GM12891 (cell line): ENCODE measurements around the gene FUT6.

Experiments
- DNase-seq: peaks from one replicate; pipeline ENCODE4 v3.0.0; 2011; ENCODE audit warnings: low spot score; ENCODE audit not compliant: insufficient read length
- FAIRE-seq: peaks from 2 replicates; lab custom pipeline; 2011; peaks lifted over from hg19 to GRCh38; lab: Jason Lieb, UNC
- PAX5 ChIP-seq: IDR thresholded peaks from 2 replicates; pipeline ENCODE4 v1.6.1; 2011; ENCODE audit warnings: low read length, moderate library complexity, mild to moderate bottlenecking; ENCODE audit not compliant: insufficient read depth, severe bottlenecking
- POLR2A ChIP-seq: IDR thresholded peaks from 2 replicates; pipeline ENCODE4 v1.6.1; 2011; ENCODE audit warnings: low read depth, low read length, control low read depth
- POLR2AphosphoS5 ChIP-seq: IDR thresholded peaks from 2 replicates; pipeline ENCODE4 v1.6.1; 2011; ENCODE audit warnings: low read depth, low read length, control low read depth
- POU2F2 ChIP-seq: IDR thresholded peaks from 2 replicates; pipeline ENCODE4 v1.6.1; 2011; ENCODE audit warnings: low read depth, mild to moderate bottlenecking, control low read depth, low read length, moderate library complexity
- SPI1 ChIP-seq: IDR thresholded peaks from 2 replicates; pipeline ENCODE4 v1.6.1; 2011; ENCODE audit warnings: low read depth, low read length, control low read depth
- TAF1 ChIP-seq: IDR thresholded peaks from 2 replicates; pipeline ENCODE4 v1.6.1; 2011; ENCODE audit warnings: low read depth, low read length, control low read depth

The FUT6 gene

GRCh38 chr19:5873617-5874199 is 34.2 kb upstream of the FUT6 start:
- no peak for DNase-seq
- FAIRE-seq, result no peak
- TF ChIP-seq TAF1 (no peak), POU2F2 (no peak), POLR2AphosphoS5 (no peak), PAX5 (no peak), POLR2A (no peak), SPI1 (no peak)

GRCh38 chr19:5870986-5871394 is 31.5 kb upstream of the FUT6 start:
- DNase-seq, result no peak
- no peak for FAIRE-seq
- TF ChIP-seq POU2F2 (no peak), SPI1 (no peak)

DNA sequence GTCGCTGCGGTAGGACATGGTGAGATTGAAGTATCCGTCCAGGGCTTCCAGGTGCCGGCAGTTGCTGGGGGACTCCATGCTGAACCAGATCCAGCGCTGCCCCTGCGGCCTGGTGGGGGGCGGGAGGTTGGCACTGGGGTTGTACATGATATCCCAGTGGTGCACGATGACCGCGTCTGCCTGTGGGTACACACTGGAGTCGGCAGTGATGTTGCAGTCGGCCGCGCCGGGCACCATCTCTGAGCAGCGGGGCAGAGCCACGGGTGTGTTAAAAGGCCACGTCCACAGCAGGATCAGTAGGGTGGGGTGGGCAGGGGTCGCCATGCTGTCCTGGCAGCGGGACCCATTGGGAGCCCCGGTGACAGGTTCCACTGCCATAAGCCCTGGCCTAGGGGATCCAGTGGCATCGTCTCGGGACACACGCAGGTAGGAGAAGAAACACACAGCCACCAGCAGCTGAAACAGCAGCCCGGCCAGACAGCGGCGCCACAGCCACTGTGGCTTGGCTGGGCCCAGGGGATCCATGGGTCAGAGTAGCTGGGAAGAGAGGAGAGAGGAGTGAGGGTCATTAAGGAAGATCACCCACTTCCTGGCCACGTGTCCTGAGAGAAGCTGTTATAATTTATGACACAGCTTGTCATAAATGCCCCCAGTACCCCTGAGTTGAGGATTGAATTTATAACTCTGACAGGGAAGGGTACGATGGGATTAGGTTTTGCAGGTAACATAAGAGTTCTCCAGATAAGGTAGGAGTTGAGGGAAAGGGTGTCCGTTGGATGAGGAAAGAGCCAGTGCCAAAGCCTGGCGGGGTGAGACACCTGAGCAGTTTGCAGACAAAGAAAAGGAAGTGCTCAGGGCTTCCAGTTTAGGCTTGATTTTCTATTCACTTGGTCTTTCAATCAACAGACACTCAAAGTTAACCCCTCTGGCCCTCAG is 28.0 kb upstream of the FUT6 start:
- FAIRE-seq (no peak), DNase-seq (no peak)
- TF ChIP-seq POLR2AphosphoS5 (no peak), TAF1 (no peak), SPI1 (no peak), PAX5 (no peak), POLR2A (no peak), POU2F2 (no peak)

DNA sequence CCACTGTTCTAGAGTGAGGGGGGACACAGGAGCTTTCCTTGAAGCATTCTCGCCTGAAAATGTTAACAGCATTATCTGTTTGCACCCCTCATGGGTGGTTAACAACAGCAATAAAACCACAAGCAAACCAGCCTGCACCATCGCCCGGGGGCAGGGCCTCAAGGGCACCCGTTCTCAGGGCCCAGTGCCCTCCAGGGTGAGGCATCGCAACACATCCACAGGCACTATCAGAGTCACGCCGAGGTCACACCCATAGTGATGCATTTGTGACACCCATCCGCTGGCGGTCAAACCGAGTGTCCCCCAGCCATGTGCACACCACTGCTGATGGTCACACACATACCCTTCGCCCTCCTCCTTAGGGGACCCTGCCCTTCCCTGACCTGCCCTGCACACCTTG is 26.3 kb upstream of the FUT6 start:
- DNase-seq (no peak), FAIRE-seq (no peak)
- no peak for TF ChIP-seq PAX5
- no peak for TF ChIP-seq POLR2A
- TF ChIP-seq POLR2AphosphoS5, result no peak
- no peak for TF ChIP-seq TAF1
- no peak for TF ChIP-seq SPI1
- TF ChIP-seq POU2F2, result no peak

GRCh38 chr19:5864725-5865486 is 25.4 kb upstream of the FUT6 start:
- no peak for TF ChIP-seq SPI1
- TF ChIP-seq TAF1, result no peak
- TF ChIP-seq POLR2AphosphoS5, result no peak
- no peak for TF ChIP-seq POU2F2
- no peak for TF ChIP-seq PAX5
- no peak for TF ChIP-seq POLR2A

DNA sequence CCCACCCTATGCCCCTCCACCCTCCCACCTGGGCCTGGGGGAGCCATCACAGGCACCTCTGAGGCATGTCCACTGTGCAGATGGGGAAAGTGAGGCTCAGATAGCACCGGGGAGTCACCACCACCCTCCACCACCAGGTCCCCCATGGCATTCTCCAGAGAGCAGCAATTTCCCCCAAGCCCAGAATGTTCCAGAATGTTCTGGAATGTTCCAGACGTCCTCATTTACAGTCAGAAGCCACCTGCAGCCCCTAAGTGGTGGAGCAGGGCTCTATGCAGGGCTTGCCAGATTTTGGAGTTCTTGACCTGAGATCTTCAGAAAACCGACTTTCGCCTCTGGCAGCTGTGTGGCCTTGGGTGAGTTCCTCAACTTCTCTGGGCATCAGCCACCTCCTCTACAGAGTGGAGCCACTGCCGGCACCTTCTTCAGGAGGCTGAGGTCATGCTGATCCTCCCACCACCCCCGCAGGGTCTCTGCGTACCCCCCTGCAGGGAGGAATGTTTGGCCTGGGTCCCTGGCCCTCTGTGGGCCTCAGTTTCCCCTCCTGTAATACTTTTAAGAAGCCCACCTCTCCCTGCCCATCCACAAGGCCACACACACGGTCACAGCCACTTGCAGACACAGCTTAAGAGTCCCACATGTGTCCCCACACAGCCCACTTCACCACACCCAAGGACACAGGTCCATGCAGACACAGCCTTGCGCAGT is 24.7 kb upstream of the FUT6 start:
- TF ChIP-seq SPI1 (no peak), POU2F2 (no peak), TAF1 (no peak), POLR2A (no peak), PAX5 (no peak), POLR2AphosphoS5 (no peak)
- FAIRE-seq, result no peak
- no peak for DNase-seq

More at GRCh38 chr19:5864725-5865486, 25.4 kb upstream of the FUT6 start:
- no peak for DNase-seq
- FAIRE-seq, result no peak

DNA sequence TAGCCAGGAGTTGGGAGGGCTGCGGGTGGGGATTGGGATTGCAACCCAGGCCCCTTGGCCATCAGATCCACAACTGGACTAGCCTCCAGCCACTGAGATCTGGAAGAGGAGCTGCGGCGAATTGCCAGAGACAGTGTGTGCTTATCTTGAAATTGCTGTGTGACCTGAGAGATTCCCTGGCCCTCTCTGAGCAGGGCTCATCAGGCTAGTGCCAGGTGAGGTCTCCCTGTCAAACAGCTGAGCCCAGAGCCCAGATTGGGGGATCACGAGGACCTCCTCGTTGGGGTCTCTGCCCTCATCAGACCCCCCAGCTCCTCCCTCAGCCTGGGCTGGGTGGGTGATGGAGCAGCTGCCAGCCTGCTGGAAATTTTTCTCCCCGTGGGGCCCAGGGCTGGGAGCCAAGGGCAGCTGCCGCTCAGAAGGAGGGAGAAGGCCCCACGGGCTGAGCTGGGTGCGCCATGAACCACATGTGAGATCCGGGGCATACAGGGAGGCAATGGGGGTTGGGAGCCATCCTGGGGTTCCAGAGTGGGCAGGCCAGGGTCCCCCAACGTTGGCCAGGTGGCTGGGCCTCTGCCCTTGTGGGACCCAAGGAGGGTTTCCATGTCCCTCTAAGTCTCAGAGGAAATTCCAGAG is 23.6 kb upstream of the FUT6 start:
- DNase-seq (no peak), FAIRE-seq (no peak)
- TF ChIP-seq POLR2AphosphoS5 (no peak), POU2F2 (no peak), POLR2A (no peak), PAX5 (no peak), SPI1 (no peak), TAF1 (no peak)
